GM19468 (cell line): Measurements from ENCODE around the gene NKX6-2.

ENCODE experiments used
- ATAC-seq: cut with Tn5 transposase; IDR thresholded peaks from one replicate; pipeline ENCODE4 v1.9.1; 2021; ENCODE audit warnings: mild to moderate bottlenecking, moderate library complexity, moderate number of reproducible peaks; ENCODE audit not compliant: unreplicated experiment; ENCODE audit errors: extremely low read depth

Gene NKX6-2

DNA sequence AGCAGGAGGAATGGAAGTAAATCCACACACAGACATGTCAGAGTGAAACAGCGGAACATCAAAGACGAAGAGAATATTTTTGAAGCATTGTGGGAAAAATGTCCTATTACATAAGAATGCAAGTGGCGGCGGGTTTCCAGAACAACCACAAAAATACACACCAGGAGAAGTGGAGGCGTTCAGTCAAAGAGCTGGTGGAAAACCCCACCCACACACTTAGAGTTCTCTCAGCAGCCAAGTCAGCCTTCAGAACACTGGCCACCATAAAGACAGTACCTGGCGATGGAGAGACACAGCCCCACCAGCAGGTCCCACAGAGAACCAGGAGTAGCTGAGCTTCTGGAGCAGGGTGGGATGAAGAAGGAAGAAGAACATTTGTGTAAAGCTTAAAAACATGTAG is 23.7 kb downstream of the NKX6-2 start:
- ATAC-seq, result no peak

DNA sequence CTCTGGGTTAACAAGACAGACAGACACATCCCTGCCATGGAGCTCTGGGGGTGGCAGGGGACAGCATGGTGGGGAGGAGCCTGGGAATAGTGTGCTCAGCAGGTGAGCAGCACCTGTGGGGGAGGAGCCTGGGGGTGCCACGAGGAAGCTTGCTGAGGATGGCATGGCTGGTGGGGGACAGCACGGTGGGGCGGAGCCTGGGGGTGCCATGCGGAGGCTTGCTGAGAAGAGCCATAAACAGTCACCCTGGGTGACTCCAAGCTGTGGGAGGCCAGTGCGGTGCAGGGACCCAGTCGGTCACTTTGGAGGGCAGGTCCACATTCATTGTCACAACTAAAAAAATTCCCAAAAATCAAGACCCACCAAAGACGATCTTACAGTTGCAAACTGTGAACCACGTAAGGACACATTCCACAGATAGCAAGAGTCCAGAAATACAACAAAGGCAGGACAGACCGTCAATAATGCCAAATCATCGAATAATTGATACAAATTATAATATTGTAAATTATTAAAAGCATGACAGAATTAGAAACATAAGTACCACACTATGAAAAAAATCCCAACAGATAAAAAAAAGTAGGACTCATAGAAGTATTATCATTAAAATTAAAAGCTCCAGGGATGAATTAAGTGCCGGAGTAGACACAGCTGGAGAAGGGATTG is 24.4 kb downstream of the NKX6-2 start:
- ATAC-seq, result no peak

DNA sequence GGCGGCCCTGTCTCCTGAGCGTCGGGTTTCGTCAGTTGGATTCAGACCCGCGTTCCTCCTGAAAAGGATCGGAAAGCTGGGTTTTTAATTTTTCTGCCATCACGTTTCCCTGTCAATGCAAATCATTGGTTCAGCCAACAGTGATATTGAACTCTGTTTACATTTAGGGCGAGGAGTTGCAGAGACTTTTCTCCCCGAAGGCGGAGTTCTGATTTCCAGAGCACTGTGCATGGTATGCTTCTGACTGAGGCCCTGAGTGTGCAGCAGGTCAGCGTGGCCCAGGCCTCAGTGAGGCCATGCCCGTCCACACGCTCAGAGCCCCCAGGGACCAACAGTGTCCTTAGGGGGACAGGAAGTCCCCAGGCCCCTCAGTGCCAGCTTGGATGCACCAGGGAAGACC is 27.1 kb downstream of the NKX6-2 start:
- no peak for ATAC-seq

DNA sequence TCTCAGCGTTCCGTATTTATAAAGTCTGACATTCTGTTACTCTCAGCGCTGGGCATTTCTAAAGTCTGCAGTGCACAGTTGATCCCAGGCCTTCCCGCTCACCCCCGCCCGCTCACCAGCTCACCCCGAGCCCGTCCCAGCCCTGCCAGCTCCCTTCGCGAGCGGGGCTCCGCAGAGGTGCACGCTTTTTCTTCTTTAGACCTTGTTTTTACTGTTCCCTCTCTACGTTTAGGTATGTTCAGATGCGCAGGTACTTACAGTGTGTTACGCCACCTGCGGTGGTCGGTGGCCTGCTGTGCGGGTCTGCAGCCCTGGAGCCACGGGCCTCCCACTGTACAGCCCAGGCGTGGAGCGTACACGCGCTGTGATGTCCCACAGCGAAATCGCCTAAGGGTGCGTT is 28.8 kb downstream of the NKX6-2 start:
- ATAC-seq, result no peak

DNA sequence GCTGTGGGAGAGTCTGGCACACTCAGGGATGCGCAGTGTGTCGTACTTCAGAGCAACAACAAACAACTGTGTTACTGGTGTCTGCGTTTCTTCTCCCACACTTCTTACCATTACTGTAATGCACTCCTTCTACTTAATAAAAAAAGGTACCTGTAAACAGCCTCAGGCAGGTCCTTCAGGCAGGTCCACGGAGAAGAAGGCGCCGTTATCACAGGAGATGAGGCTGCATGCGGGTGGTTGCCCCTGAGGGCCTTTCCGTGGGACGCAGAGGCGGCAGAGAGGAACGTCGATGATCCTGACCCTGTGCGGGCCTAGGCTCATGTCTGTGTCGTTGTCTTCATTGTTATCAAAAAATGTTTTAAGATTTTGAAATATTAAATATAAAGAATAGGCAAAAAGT is 29.4 kb downstream of the NKX6-2 start:
- ATAC-seq, result no peak

DNA sequence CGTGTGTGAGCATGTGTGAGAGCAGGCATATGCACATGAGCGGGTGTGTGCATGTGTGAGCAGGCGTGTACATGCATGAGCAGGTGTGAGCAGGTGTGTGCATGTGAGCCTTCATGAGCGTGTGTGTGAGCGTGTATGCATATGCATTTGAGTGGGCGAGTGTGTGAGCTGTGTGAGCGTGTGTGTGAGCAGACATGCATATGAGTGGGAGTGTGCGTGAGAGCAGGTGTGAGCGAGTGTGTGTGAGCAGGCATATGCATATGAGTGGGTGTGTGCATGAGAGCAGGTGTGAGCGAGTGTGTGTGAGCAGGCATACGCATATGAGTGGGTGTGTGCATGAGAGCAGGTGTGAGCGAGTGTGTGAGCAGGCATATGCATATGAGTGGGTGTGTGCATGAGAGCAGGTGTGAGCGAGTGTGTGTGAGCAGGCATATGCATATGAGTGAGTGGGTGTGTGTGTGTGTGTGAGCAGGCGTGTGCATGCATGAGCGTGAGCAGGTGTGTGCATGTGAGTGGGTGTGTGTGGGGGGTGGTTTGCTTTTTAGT is 30.7 kb downstream of the NKX6-2 start:
- ATAC-seq, result no peak

DNA sequence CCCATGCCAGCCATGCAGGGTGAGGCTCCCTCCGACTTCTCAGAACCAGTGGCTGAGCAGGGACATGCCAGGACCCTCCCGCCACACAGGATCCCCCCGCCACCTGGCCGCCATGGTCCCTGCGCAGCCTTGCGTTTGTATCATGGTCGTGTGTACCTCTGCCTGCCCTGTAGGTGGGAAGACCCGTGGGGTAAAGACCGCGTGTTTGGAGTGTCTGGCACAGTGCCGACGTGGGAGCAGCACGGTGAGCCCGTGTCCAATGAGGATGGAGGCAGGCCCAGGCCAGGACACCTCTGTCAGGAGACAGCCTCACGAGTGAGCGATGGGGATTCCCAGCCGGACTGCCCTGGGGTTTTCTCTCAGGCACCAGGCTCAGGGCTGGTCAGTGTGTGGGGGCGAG is 31.9 kb downstream of the NKX6-2 start:
- ATAC-seq, result no peak

DNA sequence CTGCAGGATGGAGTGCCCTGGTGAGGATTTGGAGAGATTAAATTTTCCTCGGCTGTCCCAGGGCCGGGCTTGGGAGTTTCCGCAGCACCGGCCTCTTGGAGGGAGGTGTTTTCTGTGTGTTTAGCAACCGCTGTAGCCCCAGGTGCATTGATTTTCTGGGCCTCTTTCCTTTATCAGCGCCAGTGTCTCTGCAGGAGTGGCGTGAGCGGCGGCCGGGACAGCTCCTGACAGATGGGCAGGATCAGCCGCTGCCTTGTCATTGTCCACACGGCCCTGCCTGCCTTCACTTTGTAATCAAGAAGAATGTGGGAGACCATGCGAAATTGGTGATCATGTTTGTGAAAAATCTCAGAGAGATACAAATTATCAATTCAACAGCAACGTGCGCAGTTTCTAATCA is 32.4 kb downstream of the NKX6-2 start:
- ATAC-seq, result no peak

DNA sequence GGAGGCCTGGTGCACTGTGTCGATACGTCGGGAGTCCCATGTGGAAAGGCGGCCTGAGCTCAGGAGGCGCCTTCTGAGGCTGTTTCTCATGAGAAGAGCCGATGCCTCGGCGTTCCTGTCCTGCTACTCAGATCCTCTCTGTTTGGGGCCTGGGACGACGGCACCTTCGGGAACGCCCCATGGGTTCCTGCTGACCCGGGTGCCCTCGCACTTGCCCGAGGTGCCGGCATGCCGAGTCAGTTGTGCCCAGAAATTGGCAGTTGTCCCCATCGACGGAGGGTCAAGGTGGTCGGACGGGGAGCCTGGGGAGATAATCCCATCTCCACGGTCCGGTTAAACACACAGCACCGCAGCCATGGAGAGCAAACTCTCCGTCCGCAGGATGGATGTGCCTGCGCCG is 33.0 kb downstream of the NKX6-2 start:
- ATAC-seq, result no peak

DNA sequence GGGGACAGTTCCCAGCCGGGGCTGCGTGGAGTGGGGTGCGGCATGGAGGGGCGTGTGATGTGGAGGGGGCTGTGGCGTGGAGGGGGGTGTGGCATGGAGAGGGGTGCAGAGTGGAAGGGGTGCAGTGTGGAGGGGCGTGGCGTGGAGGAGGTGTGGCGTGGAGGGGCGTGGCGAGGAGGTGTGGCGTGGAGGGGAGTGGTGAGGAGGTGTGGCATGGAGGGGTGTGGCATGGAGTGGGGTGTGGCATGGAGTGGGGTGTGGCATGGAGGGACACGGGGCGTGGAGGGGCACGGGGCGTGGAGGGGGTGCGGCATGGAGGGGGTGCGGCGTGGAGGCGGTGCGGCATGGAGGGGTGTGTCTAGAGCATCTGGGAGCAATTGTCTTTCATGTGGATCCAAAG is 33.6 kb downstream of the NKX6-2 start:
- no peak for ATAC-seq

DNA sequence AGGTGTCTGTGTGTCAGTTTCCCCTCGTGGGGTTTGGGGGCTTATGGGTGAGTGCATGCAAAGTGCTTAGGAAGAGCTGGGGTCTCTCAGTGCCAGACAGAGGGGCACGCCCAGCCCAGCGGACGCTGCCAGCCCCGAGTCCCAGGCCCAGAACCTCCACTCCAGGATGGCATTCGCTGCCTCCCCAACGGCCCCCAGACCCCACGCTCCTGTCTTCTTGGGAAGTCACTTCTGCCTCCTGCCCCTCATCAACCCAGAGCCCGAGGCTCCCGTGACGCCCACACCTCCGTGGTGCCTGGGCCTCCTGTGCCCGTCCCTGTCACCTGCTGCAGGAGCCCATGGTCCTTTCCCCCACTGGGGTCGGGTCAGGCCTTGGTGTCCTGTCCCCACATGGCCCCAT is 35.0 kb downstream of the NKX6-2 start:
- ATAC-seq, result no peak

DNA sequence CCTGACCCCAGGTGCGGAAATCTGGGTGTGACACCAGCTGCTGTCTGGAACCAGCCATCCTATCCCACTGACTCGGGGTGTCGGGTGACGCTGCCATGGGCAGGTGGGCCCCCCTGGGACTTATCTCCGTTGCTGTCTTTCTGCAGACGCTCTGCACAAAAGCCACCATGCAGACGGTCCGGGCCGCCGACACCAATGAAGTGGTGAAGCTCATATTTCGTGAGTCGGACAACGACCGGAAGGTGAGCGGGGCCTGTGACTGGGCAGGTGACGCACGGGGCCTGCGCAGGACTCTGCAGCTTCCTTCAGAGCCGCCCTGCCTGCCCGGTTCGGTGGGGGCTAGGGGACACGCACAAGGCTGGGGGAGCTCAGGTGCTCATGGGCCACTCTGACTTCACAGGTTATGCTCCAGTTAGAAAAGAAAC is 36.6 kb downstream of the NKX6-2 start:
- ATAC-seq, result no peak

DNA sequence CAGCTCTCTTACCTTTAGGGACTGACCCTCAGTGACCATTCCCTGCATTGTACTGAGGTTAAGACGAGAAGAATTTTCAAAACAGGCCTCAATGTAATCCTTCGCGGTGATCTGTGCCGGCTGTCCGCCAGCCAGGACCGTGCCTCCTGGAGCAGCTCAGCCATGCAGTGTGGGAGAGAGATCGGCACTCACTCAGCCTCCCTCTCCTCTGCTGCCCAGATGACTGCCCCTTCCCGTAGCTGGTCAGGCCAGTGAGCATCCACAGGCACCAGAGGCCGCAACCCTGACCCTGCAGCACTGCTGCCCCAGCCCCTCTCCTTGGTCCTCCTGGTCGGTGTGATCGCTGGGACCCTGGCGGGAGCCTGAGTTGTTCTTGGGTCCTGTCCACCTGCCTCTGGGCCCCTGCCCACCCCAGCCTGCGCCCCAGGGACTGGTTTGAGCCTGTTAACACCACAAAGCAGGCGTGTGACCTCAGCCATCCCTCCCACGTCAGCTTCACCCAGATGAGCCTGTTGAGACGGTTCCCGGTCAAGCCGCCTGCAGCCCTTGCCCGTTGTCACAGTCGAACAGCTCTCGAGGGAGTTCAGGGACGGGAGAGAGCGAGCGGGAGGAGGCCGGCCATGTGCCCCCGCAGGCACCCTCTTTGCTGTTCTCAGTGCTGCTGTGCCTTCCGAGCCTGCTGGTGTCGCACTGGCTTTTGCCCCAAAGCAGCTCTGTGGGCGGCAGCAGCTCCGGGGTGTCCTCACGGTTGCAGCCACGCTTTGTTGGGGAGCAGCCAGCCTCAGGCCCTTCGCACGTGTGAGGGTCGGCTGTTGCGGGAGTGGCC is 37.2 kb downstream of the NKX6-2 start:
- no peak for ATAC-seq

DNA sequence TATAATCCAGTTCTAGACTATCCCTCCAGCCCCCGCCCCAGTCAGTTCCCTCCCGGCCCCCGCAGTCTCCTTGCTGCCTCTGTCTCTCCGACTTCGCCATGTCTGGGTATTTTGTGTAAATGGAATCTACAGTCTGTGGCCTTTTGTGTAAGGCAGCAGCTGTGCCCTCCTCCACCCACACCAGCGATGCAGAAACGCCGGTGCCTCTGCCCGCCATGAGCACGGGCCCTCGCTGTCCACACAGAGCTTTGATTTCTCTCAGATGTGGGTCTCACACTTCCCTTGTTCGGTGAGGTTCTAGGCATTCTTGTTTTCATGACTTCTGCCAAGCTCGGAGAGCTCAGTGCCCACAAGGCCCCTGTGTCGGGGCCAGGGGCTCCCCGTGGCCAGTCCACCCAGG is 37.8 kb downstream of the NKX6-2 start:
- no peak for ATAC-seq

DNA sequence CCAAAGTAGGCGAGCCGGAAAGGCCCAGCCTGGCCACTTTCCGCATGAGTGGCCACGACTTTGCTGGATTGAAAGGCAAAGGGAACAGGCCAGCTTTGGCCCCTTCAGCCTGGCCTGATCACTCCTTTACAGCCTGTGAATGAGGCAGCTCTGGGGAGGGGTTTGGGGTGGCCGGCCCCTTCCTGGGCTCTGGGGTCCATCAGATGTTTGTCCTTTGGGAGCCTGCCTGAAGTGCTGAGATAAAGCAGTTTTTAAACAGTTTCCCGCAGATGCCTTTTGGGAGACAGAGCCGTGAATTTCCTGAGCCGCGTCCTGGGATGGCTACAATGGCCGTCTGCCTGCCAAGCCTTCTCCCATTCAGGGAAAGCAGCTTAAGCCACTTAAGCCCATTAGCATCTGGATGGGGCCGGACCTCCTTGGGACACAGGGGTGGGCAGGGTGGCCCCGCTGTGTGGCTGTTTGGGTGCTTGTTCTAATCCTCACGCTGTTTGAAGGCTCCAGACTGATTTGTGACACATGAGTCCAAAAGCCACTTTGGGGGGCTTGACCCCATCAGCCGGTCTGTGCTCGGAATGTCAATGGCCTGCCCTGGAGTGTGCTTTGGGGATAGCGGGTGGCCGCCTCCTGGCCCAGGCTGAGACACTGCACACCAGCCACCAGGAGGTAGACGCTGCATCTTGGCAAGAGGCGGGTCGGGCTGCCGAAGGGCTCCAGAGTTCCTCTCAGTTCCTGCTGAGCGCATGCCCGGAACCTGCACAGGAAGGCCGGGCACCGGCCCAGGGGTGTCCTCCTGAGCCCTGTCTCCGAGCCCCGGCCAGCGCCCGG is 38.9 kb downstream of the NKX6-2 start:
- no peak for ATAC-seq

DNA sequence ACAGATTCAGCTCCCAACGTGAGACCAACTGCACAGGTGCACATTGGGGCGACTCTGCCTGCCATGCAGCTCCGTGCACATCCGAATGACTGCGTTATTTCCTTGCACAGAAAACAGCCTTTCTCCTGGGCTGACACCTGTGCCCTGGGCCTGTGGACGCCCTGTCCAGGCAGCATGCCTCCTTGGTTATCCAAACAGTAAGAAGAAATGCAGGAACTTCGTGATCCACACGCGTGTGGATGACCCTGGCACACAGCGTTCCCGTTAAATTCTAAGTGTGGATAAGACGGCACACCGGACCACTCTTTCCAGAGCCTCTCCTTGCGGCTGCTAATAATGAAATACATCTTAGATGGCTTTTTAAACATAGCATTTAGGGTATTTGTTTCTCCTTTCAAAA is 39.6 kb downstream of the NKX6-2 start:
- no peak for ATAC-seq

DNA sequence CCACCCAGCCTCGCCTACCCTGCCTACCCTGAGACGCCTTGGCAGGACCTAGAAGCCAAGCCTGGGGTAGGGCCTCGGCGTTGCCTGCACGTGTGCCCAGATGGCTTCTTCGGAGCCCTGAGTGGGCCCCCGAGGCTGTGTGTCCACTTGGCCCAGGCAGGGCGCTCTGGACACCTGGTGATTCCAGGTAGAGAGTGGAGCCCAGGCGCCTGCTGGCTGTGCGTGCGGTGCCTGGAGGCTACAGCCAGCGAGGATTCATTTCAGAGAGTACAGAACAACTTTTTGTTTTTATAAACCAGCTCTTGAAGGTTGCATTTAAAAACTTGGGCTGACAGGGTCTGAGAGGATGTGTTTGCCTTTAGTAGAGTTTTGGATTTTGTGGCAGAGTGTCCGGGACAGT is 40.0 kb downstream of the NKX6-2 start:
- no peak for ATAC-seq

DNA sequence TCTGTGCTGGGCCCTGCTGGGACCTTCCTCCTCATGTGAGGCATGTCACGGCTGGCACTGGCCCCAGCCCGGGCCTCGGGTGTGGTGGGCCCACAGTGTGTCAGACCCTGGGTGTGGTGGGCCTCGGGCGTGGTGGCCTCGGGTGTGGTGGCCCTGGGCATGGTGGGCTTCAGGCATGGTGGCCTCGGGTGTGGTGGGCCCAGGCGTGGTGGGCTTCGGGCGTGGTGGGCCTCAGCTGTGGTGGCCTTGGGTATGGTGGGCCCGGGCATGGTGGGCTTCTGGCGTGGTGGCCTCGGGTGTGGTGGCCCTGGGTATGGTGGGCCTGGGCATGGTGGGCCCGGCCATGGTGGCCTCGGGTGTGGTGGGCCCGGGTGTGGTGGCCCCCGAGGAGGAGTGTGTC is 40.4 kb downstream of the NKX6-2 start:
- no peak for ATAC-seq

DNA sequence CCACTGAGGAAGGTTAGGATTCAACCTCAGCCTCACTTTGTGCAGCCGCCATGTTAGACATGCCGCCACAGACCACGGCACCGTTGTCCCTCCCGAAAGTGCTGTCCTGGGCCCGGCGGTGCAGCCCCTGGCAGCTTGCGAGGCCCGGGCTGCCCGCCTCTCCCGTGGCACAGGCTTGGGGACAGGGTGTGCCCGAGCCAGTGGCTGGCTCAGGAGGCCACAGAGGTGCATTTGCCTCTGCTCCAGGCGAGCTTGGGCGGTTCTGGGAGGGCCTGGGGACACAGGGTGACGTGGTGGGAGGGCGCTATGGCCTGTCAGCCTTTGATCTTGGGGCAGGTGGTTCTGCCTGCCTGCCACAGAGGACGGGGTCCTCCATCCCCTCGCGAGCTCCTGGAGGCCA is 41.1 kb downstream of the NKX6-2 start:
- ATAC-seq, result no peak

DNA sequence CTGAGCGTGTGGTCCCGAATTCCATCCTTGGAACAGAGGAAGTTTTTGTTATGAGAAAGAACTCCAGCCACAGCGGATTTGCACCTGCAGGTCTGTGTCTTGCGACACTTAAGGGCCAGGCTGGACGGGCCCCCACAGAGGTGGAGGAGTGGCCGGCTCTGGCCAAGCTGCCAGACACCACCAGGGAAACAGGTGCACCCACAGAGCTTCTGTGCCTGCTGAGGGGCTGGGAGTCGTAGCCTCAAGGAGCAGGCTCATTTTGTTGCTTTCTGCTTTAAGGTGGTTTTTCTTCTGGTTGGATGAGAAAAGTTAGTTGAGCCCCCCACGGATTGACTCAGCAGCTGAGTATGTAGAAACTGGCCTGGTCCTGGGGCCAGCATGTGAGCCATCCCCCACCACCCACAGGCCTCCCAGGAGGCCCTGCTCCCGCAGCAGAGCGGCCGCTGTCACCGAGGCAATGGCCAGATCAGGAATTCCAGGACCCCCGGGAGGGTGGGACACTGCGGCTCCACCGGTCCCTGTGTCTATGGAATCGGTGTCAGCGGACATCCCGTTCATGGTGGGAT is 41.9 kb downstream of the NKX6-2 start:
- no peak for ATAC-seq
